HepG2 (cell line): ENCODE results near the gene CHMP6. TPM values are rescaled to one million over a fixed set of nuclear protein-coding genes. Genes with fewer than 3 reads are reported as not detected.

Source experiments
- CEBPB ChIP-seq: IDR thresholded peaks from 2 replicates; pipeline ENCODE4 v1.6.1; 2011; ENCODE audit warnings: low read depth, low read length, improper control_type of control experiment, borderline replicate concordance
- CHCHD3 ChIP-seq: sonication (generic); formaldehyde crosslinking; IDR thresholded peaks from 2 replicates; pipeline ENCODE4 v1.8.0; 2022; ENCODE audit warnings: mild to moderate bottlenecking, missing genetic modification reagents, moderate library complexity
- ELF1 ChIP-seq: sonication (generic); formaldehyde crosslinking; IDR thresholded peaks from 2 replicates; pipeline ENCODE4 v1.4.0; 2020; ENCODE audit warnings: missing genetic modification reagents
- HINFP ChIP-seq: sonication (generic); formaldehyde crosslinking; IDR thresholded peaks from 2 replicates; pipeline ENCODE4 v1.4.0; 2020; ENCODE audit warnings: low read depth, mild to moderate bottlenecking, missing genetic modification reagents
- HNF4G ChIP-seq, 2 experiments: sonication (generic) in 1 of 2; formaldehyde crosslinking in 1 of 2; IDR thresholded peaks; 2 replicates each; pipeline versions ENCODE4 v1.4.0 to v1.6.1; 2011 to 2020; ENCODE audit warnings: borderline replicate concordance in 2 of 2, low read depth in 2 of 2, mild to moderate bottlenecking in 2 of 2, low read length in 1 of 2, missing genetic modification reagents in 1 of 2, moderate library complexity in 1 of 2
- PATZ1 ChIP-seq: sonication (generic); formaldehyde crosslinking; IDR thresholded peaks from 2 replicates; pipeline ENCODE4 v1.4.0; 2020; ENCODE audit warnings: missing genetic modification reagents
- RAD21 ChIP-seq: fragments of 450-650 bp; formaldehyde crosslinking; IDR thresholded peaks from 2 replicates; pipeline ENCODE4 v1.5.0; 2020; ENCODE audit warnings: mild to moderate bottlenecking
- ZBTB4 ChIP-seq: sonication (generic); formaldehyde crosslinking; IDR thresholded peaks from 2 replicates; pipeline ENCODE4 v1.4.0; 2020; ENCODE audit warnings: missing genetic modification reagents, mild to moderate bottlenecking, borderline replicate concordance
- ZHX1 ChIP-seq: sonication (generic); formaldehyde crosslinking; IDR thresholded peaks from 2 replicates; pipeline ENCODE4 v1.8.1; 2022; ENCODE audit warnings: low read depth, mild to moderate bottlenecking, missing genetic modification reagents
- polyA plus RNA-seq, 8 experiments: library from polyadenylated mRNA; depleted of rRNA in 3 of 8; stranded (reverse) in 7 of 8; unstranded in 1 of 8; fragments of >200 nt; fragmentation: Illumina TruSeq in 4 of 8; extraction: Trizol in 4 of 8; gene quantifications; 2 replicates each; pipeline versions ENCODE4 v1.2.1 to v1.2.3, GENCODE V29; 2011 to 2016; ENCODE audit warnings: low read depth in 4 of 8, missing spikeins in 1 of 8, mixed read lengths in 1 of 8; ENCODE audit not compliant: insufficient read depth in 1 of 8
- total RNA-seq, 5 experiments: library from RNA; depleted of rRNA; stranded (reverse); fragments of >200 nt; fragmentation: Illumina TruSeq; extraction: Trizol; gene quantifications; 2 replicates each; pipeline ENCODE4 v1.2.3, GENCODE V29; 2016; ENCODE audit warnings: low read depth in 1 of 5
- TF ChIP-seq, protein P1 (sequence below): sonication (generic); formaldehyde crosslinking; IDR thresholded peaks from one replicate; pipeline ENCODE4 v1.5.1; 2020; ENCODE audit warnings: mild to moderate bottlenecking, missing genetic modification reagents; ENCODE audit errors: not compliant biosample characterization

The CHMP6 gene
- total and polyA plus RNA-seq, 2 of the 13 experiments (the other 11 are each of a cell fraction or from before 2014, with no cell fraction given) = 11.1 to 24.2 TPM

DNA sequence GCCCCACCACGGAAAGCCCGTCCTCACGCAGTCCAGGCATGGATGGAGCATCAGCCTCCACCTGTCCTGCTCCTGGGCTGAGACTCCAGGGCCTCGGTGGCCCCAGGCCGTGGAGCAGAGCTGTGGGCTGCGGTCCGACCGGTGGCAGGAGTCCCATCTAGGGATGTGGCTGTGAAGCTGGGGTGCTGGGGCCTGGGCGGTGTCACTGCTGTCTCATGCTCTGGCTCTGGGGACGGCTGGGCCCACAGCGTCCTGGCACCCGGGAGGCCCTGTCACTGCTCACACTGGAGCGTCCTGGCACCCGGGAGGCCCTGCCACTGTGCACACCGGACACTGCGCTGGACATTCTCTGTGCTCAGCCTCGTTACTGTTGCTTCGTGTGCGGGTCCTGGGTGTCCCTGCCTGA, 51.7 kb downstream of the CHMP6 start (continued):
- TF ChIP-seq, protein P1, sequence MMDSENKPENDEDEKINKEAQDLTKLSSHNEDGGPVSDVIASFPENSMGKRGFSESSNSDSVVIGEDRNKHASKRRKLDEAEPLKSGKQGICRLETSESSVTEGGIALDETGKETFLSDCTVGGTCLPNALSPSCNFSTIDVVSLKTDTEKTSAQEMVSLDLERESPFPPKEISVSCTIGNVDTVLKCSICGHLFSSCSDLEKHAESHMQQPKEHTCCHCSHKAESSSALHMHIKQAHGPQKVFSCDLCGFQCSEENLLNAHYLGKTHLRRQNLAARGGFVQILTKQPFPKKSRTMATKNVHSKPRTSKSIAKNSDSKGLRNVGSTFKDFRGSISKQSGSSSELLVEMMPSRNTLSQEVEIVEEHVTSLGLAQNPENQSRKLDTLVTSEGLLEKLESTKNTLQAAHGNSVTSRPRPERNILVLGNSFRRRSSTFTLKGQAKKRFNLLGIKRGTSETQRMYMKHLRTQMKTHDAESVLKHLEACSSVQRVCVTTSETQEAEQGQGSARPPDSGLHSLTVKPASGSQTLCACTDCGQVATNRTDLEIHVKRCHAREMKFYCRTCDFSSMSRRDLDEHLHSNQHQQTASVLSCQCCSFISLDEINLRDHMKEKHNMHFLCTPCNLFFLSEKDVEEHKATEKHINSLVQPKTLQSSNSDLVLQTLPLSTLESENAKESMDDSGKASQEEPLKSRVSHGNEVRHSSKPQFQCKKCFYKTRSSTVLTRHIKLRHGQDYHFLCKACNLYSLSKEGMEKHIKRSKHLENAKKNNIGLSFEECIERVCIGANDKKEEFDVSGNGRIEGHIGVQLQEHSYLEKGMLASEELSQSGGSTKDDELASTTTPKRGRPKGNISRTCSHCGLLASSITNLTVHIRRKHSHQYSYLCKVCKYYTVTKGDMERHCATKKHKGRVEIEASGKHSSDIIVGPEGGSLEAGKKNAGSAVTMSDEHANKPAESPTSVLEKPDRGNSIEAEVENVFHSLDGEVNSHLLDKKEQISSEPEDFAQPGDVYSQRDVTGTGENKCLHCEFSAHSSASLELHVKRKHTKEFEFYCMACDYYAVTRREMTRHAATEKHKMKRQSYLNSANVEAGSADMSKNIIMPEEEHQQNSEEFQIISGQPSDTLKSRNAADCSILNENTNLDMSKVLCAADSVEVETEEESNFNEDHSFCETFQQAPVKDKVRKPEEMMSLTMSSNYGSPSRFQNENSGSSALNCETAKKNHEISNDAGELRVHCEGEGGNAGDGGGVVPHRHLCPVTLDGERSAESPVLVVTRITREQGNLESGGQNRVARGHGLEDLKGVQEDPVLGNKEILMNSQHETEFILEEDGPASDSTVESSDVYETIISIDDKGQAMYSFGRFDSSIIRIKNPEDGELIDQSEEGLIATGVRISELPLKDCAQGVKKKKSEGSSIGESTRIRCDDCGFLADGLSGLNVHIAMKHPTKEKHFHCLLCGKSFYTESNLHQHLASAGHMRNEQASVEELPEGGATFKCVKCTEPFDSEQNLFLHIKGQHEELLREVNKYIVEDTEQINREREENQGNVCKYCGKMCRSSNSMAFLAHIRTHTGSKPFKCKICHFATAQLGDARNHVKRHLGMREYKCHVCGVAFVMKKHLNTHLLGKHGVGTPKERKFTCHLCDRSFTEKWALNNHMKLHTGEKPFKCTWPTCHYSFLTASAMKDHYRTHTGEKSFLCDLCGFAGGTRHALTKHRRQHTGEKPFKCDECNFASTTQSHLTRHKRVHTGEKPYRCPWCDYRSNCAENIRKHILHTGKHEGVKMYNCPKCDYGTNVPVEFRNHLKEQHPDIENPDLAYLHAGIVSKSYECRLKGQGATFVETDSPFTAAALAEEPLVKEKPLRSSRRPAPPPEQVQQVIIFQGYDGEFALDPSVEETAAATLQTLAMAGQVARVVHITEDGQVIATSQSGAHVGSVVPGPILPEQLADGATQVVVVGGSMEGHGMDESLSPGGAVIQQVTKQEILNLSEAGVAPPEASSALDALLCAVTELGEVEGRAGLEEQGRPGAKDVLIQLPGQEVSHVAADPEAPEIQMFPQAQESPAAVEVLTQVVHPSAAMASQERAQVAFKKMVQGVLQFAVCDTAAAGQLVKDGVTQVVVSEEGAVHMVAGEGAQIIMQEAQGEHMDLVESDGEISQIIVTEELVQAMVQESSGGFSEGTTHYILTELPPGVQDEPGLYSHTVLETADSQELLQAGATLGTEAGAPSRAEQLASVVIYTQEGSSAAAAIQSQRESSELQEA = peak; percentile 43
- peak; percentile 36; the same call in 1 of the 2 replicates for TF ChIP-seq CHCHD3 (CRISPR knock-in tag)
- TF ChIP-seq RAD21 = no peak
- TF ChIP-seq CEBPB = no peak
- TF ChIP-seq HNF4G (IDR thresholded peaks at IDR 0.05; ENCODE audit: borderline replicate concordance, low read depth, low read length) = no peak
- TF ChIP-seq HNF4G (CRISPR knock-in tag; IDR thresholded peaks at IDR 0.05; ENCODE audit: borderline replicate concordance, low read depth) = no peak
- no peak for TF ChIP-seq ELF1 (CRISPR knock-in tag)
- TF ChIP-seq ZHX1 (CRISPR knock-in tag) = no peak
- peak; percentile 50; the same call in 1 of the 2 replicates for TF ChIP-seq HINFP (CRISPR knock-in tag)
- no peak for TF ChIP-seq PATZ1 (CRISPR knock-in tag)
- no peak for TF ChIP-seq ZBTB4 (CRISPR knock-in tag)
